HK-2 (cell line): Measurements from ENCODE around the gene DEAF1.
A peak's percentile ranks its signal among the peaks of the same experiment; 100 is the strongest.
"Not testable (repeated sequence)": the region's sequence is repeated elsewhere in the genome, so short reads cannot be mapped to it uniquely, and the experiment has no call there.

Experiments
- DNase-seq: peaks from one replicate; pipeline ENCODE4 v3.0.0-alpha.2; 2018; ENCODE audit not compliant: unreplicated experiment

The DEAF1 gene

GRCh38 chr11:699753-700152 lies 4.7 kb upstream of the DEAF1 start:
- no peak for DNase-seq

DNA sequence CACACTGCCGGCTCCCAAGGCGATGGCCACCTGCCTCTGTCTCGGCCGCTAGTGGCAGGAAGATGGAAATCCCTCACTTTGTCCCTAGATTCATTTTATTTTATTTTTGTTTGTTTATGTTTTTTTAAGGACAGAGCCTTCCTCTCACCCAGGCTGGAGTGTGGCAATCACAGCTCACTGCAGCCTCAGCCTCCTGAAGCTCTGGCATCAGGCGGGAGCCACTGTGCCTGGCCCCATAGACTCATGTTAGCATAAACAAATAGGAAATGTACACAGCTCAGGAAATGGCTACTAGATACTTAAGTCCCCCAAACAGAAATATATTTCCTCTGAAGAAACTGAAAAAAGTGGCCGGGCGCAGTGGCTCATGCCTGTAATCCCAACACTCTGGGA lies 4.1 kb upstream of the DEAF1 start:
- no peak for DNase-seq

DNA sequence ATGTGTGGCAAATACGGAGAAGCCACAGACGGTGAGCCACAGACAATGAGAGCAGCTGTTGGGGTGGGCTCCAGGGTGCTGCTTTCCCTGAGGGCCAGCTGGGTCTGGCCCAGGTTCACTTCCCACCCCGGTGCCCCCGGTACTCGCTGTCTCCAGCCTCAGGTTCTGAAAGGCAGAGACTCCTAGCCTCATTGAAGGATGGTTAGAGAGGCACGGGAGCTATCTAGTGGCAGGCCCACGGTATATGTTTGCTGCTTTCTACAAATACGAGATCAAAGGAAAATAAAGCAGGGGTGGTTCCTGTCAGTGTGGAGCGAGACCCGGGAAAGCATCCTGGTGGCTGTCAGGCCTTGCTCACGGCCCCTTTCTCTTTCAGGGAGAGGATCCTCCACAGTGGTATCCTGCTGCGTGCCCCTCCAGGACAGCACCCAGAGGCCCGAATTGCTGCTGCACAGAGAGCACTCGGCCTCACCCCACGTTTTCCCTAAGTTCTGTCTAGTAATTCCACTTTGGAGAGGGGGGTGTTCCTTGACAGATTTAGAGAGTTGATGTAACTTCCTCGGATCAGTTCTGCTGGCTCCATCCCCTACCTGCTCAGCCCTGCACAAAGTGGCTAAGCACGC lies 3.6 kb upstream of the DEAF1 start:
- no peak for DNase-seq

- DNase-seq, result peak; percentile 60
Observed at GRCh38 chr11:697811-698311, 2.8 kb upstream of the DEAF1 start.

DNA sequence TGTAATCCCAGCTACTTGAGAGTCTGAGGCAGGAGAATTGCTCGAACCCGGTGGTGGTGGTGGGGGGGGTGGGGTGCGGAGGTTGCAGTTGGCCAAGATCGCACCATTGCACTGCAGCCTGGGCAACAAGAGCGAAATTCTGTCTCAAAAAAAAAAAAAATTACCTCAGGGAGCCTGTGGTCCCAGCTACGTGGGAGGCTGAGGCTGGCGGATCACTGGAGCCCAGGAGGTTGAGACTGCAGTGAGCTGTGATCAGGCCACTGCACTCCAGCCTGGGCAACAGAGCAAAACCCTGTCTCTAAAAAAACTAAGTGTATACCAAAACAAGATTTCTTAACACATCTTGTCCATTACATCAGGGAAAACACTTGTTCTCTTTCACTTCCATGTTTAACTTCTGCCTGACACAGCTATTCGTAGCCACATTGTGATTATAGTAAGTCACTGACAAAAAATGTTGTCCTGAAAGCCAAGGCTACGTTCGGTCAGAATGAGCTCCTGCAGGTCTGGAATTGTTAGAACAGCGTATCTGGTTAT lies 2.0 kb upstream of the DEAF1 start:
- peak; percentile 32 for DNase-seq

DNA sequence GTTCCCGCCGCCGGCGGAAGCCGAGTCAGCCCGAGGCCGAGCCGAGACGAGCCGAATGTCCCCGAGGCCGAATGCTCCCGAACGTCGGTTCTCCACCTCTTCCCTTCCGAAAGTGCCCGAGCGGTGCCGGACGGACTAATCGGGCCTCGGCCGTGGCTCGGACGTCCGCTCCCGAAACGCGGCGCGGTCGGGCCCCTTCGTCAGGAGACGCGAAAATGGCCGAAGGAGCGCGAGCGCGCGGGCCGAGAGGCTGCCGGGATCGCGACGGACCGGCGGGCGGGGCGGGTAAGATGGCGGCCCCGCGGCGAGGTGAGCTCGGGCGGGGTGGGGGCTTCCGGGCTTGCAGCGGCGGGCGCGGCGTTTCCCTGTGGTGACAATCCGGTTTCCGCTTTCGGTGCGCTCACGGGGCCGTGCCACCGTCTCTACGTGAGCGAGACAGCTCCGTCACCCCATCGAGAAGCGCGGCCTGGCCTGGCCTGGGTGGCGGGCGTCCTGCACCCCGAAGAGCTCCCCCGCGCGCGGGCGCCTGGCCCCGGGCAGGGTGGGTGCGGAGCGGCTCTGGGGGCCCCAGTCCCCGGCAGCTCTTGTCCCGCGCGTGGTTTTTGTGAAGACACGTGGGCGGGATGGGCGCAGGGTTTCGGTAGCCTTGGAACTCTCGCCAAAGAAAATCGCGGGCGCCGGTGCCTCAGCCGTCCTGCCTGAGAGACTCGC lies 671 bp upstream of the DEAF1 start, which contains the start of gene TMEM80:
Gene TMEM80, plus strand, starts transcription at position 279 of the 711 bp plus-strand sequence. Its CDS starts 12 bp downstream, at position 291.
- peak; percentile 94 for DNase-seq

GRCh38 chr11:695288-695537 lies 191 bp upstream of the DEAF1 start:
- DNase-seq, result no peak

GRCh38 chr11:693887-694562 lies 997 bp downstream of the DEAF1 start:
- DNase-seq, result no peak

DNA sequence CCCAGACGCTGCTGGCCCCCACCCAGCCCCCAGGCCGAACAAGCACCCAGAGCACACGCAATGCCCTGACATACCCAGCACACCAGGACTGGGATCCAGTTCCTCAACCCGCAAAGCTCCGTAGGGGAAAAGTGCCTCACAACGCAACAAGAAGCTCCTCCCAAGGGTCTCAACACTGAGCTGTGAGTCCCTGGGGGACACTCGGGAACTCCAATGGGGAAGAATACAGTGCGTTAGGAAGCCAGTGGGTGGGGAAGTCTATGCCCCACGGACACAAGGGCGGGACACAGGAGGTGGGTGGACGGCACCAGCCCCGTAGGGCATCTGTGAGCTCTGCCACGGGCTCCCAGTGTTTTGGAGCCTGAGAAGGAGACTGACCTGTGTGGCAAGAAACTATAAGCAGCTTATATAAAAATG lies 1.6 kb downstream of the DEAF1 start:
- DNase-seq, result no peak

- DNase-seq, result no peak
Observed at GRCh38 chr11:692824-693414, 2.1 kb downstream of the DEAF1 start.

DNA sequence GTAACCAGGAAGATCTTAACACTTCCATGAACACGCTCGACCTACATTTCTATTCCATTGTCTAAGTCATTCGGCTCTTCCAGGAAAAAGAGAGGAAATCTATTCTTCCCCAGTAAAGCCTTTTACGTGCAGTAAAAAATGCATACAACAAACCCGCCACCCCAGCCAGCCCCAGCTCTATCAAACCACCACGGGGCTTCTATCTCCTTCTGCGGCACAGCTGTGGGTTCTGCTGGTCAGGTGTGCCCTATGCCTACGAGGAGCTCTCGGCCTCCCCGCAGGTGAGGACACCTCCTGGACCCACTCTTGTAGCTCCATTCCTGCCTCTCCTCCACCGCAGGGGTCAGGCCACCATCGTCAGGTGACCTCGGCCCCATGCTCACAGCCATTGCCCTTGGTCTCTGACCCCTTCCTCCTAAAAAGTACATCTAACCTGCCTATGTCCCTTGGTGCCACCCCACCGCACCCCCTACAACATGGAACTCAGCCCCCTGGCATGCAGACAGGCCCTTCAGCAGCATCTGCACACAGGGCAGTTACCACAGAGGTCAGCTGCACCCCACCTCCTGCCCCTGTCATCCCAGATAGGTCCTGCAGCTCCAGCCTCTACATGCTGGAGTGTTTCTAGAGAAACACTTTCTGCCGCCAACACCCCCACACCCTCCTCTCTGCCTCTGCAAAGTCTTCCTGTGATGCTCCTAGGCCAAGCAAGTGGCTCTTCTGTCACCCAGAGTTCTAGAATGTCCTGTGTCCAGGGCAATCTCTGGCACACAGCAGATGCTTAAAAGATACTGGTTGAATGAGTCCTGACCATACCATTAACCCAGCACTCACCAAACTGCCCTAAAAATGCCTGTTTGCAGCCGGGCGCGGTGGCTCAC lies 3.1 kb downstream of the DEAF1 start:
- no peak for DNase-seq

DNA sequence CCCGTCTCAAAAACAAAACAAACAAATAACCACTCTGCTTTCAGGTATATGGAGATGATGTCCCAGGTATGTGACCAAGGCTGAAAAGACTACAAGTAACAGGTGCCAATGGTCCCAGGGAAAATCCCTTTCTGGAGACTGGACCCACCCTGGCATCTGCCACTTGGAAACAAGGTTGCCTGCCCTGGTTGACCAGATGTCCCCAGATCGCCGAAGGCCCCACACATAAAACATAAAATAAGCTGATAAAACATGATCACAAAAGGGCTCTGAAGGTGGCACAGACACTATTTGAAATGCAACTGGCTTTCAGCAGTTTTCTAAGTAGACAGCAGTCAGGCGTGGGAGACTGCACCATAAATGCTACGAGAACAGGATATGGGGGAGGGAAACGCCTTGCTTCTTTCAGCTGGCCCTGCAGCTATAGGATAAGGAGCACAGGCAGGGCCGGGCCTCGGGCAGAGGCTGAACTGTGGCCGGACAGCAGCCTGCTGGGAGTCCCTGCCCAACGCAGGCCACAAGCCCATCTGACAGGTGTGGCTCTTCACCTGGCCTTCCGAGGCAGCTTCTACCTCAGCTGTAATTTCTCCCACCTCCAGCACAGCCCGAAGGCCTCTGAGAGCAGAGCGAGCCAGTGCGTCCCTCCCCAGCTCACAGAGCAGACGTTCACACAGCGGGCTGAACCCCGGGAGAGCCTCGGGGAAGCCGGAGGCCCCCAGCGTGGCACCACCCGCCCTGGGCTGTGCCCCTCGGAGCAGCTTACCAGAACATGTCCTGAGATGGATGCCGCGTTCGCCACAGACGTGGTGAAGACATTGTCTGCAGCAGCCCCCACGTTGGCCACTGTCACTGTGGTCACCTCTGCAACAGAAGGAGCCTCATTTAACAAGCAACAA lies 4.0 kb downstream of the DEAF1 start:
- DNase-seq, result no peak

- DNase-seq, result not testable (repeated sequence)
Observed at GRCh38 chr11:690244-690643, 4.8 kb downstream of the DEAF1 start.

DNA sequence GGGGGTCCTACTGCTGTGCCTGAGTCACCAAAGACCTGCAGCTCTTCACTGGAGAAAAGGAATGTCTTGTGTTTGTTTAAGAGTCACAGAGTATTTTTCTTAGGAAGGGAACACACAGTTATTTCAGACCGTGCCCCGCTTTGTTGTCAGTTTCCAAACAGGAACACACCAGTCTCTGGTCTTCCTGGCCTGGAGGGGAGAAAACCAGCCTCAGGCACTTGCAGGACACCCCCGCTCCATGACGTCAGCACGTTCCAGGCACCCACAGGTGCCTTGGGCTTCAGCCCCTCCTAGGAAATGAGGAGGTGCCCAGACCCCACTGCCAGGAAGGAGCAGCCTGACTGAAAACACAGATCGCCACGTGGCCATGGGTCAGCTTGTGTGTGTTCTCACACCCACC lies 5.4 kb downstream of the DEAF1 start:
- DNase-seq, result no peak

- no peak for DNase-seq
Observed at GRCh38 chr11:688681-689080, 6.3 kb downstream of the DEAF1 start.

DNA sequence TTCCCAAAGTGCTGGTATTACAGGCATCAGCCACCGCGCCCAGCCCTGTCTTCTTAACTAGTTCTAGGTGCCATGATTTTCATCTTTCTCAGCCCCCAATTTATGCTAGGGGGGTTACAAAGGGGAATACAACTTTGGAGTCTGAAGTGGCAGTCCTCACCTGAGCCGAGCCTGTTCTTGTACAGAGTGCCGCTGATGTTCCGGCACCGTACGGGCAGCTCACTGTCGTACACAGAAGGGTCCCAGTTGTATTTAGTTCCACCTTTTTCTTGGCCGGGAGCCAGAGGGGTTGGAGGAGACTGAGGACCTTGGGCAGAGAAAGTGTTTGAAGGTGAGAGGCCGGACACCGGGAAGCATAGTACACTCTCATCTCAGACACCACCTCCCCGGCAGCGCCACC lies 7.3 kb downstream of the DEAF1 start:
- DNase-seq, result no peak

- no peak for DNase-seq
Observed at GRCh38 chr11:686451-687243, 8.4 kb downstream of the DEAF1 start.

DNA sequence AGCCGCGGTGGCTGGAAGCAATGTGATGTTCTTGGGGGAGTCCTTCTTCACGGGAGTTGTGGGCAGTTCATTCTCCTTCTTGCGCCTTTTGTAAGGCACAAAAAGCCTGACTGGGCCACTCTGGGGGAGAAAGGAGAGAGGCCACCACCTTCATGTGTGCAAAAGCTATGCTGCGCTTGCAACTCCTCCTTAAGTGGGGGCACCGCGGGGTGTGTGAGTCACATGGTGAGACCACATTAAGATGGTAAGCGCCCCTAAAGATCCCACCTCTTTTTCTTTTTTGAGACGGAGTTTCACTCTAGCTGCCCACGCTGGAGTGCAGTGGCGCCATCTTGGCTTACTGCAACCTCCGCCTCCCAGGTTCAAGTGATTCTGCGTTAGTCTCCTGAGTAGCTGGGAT lies 14.1 kb downstream of the DEAF1 start:
- DNase-seq, result no peak

- no peak for DNase-seq
Observed at GRCh38 chr11:680476-680875, 14.5 kb downstream of the DEAF1 start.
